Measurements from ENCODE around the gene RPL32.

GRCh38 chr3:12879191-12879815 lies 37.9 kb upstream of the RPL32 start:
- TF ChIP-seq MAX (IDR thresholded peaks at IDR 0.05; ENCODE audit: low read depth) (no peak), FOXM1 (IDR thresholded peaks at IDR 0.05; ENCODE audit: low read depth) (no peak), REST (IDR thresholded peaks at IDR 0.05; ENCODE audit: low read depth, low read length) (peak; percentile 88), CTCF (IDR thresholded peaks at IDR 0.05) (no peak), RFX5 (IDR thresholded peaks at IDR 0.05; ENCODE audit: low read length) (no peak), TAF1 (IDR thresholded peaks at IDR 0.05; ENCODE audit: borderline replicate concordance, low read depth, low read length) (no peak), JUND (IDR thresholded peaks at IDR 0.05) (no peak), EZH2phosphoT487 (IDR thresholded peaks at IDR 0.05; ENCODE audit: borderline replicate concordance, low read depth) (no peak)

All from SK-N-SH (cell line).